Mesenchymal stem cell (in vitro differentiated cells and primary cell): ENCODE data around the gene MTMR1.

Source experiments
- DNase-seq: peaks from one replicate; pipeline ENCODE4 v3.0.0-alpha.2; 2013
- H2AFZ ChIP-seq: one replicate; pipeline ENCODE4 v1.6.1; 2013; ENCODE audit warnings: low read depth, mild to moderate bottlenecking, control low read depth, inconsistent platforms, low read length, moderate library complexity
- H2AK5ac ChIP-seq: 2 replicates; pipeline ENCODE4 v1.6.1; 2013; ENCODE audit warnings: low read length, moderate library complexity, mild to moderate bottlenecking, inconsistent platforms; ENCODE audit not compliant: severe bottlenecking
- H2BK120ac ChIP-seq: one replicate; pipeline ENCODE4 v1.6.1; 2013; ENCODE audit warnings: low read depth, mild to moderate bottlenecking, inconsistent platforms, low read length, moderate library complexity
- H2BK12ac ChIP-seq, 2 experiments: one replicate each; pipeline ENCODE4 v1.6.1; 2013; ENCODE audit warnings: inconsistent platforms in 2 of 2, low read length in 2 of 2, mild to moderate bottlenecking in 2 of 2, moderate library complexity in 2 of 2, control low read depth in 1 of 2
- H2BK15ac ChIP-seq: one replicate; pipeline ENCODE4 v1.6.1; 2013; ENCODE audit warnings: mild to moderate bottlenecking, low read depth, inconsistent platforms; ENCODE audit not compliant: poor library complexity, severe bottlenecking
- H2BK5ac ChIP-seq: 2 replicates; pipeline ENCODE4 v1.6.1; 2013; ENCODE audit warnings: low read depth, mild to moderate bottlenecking, low read length, control low read depth, inconsistent platforms; ENCODE audit not compliant: poor library complexity, severe bottlenecking
- H3K14ac ChIP-seq, 2 experiments: one replicate each; pipeline ENCODE4 v1.6.1; 2013; ENCODE audit warnings: inconsistent platforms in 2 of 2, low read length in 2 of 2, control low read depth in 1 of 2, mild to moderate bottlenecking in 1 of 2, moderate library complexity in 1 of 2
- H3K18ac ChIP-seq, 2 experiments: one replicate each; pipeline ENCODE4 v1.6.1; 2013; ENCODE audit warnings: inconsistent platforms in 2 of 2, low read length in 2 of 2, control low read depth in 1 of 2, low read depth in 1 of 2, mild to moderate bottlenecking in 1 of 2
- H3K23ac ChIP-seq, 2 experiments: one replicate each; pipeline ENCODE4 v1.6.1; 2013; ENCODE audit warnings: inconsistent platforms in 2 of 2, low read length in 2 of 2, mild to moderate bottlenecking in 2 of 2, moderate library complexity in 2 of 2, control low read depth in 1 of 2
- H3K27ac ChIP-seq: 2 replicates; pipeline ENCODE4 v1.5.1; 2013; ENCODE audit warnings: mild to moderate bottlenecking, moderate library complexity, low read length, control low read depth, inconsistent platforms; ENCODE audit not compliant: poor library complexity, severe bottlenecking
- H3K27me3 ChIP-seq, 2 experiments: 2 replicates each; pipeline versions ENCODE4 v1.6.1 to v1.7.0; 2013; ENCODE audit warnings: low read length in 2 of 2, mild to moderate bottlenecking in 2 of 2, moderate library complexity in 2 of 2, control low read depth in 1 of 2, inconsistent platforms in 1 of 2; ENCODE audit not compliant: control insufficient read depth in 1 of 2, insufficient read depth in 1 of 2
- H3K36me3 ChIP-seq, 2 experiments: 2 replicates each; pipeline versions ENCODE4 v1.6.1 to v1.7.0; 2013; ENCODE audit warnings: low read length in 2 of 2, control low read depth in 1 of 2, inconsistent platforms in 1 of 2, low read depth in 1 of 2, mild to moderate bottlenecking in 1 of 2; ENCODE audit not compliant: insufficient read depth in 2 of 2, control insufficient read depth in 1 of 2
- H3K4ac ChIP-seq, 2 experiments: one replicate each; pipeline ENCODE4 v1.6.1; 2013; ENCODE audit warnings: inconsistent platforms in 2 of 2, low read length in 2 of 2, mild to moderate bottlenecking in 2 of 2, moderate library complexity in 2 of 2, control low read depth in 1 of 2, low read depth in 1 of 2
- H3K4me1 ChIP-seq: 2 replicates; pipeline ENCODE4 v1.6.1; 2013; ENCODE audit warnings: low read depth, low read length, control low read depth; ENCODE audit not compliant: control insufficient read depth, insufficient read depth
- H3K4me2 ChIP-seq: 2 replicates; pipeline ENCODE4 v1.6.1; 2013; ENCODE audit warnings: low read length, mild to moderate bottlenecking, inconsistent platforms; ENCODE audit not compliant: poor library complexity, severe bottlenecking
- H3K4me3 ChIP-seq, 2 experiments: 2 replicates each; pipeline versions ENCODE4 v1.5.1 to v1.7.0; 2013; ENCODE audit warnings: low read length in 2 of 2, mild to moderate bottlenecking in 2 of 2, control low read depth in 1 of 2, low read depth in 1 of 2; ENCODE audit not compliant: insufficient read depth in 1 of 2
- H3K79me1 ChIP-seq: replicated peaks from 2 replicates; pipeline ENCODE4 v1.6.1; 2013; ENCODE audit warnings: mild to moderate bottlenecking, control low read depth, low read length, inconsistent platforms; ENCODE audit not compliant: poor library complexity, severe bottlenecking
- H3K9ac ChIP-seq: 2 replicates; pipeline ENCODE4 v1.7.0; 2013; ENCODE audit warnings: mild to moderate bottlenecking, low read length, moderate library complexity
- H3K9me3 ChIP-seq: 2 replicates; pipeline ENCODE4 v1.7.0; 2013; ENCODE audit warnings: mild to moderate bottlenecking, low read length; ENCODE audit not compliant: control insufficient read depth
- H4K8ac ChIP-seq: one replicate; pipeline ENCODE4 v1.6.1; 2013; ENCODE audit warnings: inconsistent platforms, mild to moderate bottlenecking, low read length, moderate library complexity
- H4K91ac ChIP-seq: one replicate; pipeline ENCODE4 v1.6.1; 2013; ENCODE audit warnings: mild to moderate bottlenecking, low read length, inconsistent platforms
- WGBS: methylation state at CpG from one replicate; pipeline ENCODE4 v1.1.7; 2013; ENCODE audit warnings: mixed read lengths; 5-methylcytosine and 5-hydroxymethylcytosine counted together

The MTMR1 gene

GRCh38 chrX:150777328-150777992 lies 84.3 kb downstream of the MTMR1 start:
- no peak overlapping the region for H3K9ac ChIP-seq
- no peak overlapping the region for H3K4ac ChIP-seq
- peaks cover 0 to 5% of the 10 kb centered on the region in 2 experiments for H3K27me3 ChIP-seq
- H2BK15ac ChIP-seq, result no peak overlapping the region
- no peak overlapping the region for H2AFZ ChIP-seq
- no peaks in the 10 kb centered on the region for H3K79me1 ChIP-seq
- no peak for DNase-seq
- no peak overlapping the region for H4K8ac ChIP-seq
- H3K4me2 ChIP-seq, result no peak overlapping the region
- H3K4me1 ChIP-seq, result no peaks in the 10 kb centered on the region
- H2AK5ac ChIP-seq, result no peak overlapping the region
- H3K23ac ChIP-seq, result no peak overlapping the region
- H3K18ac ChIP-seq, result no peak overlapping the region
- H3K4me3 ChIP-seq, result no peak overlapping the region
- no peak overlapping the region for H2BK5ac ChIP-seq
- H2BK120ac ChIP-seq, result no peak overlapping the region
- no peaks in the 10 kb centered on the region for H3K9me3 ChIP-seq
- no peak overlapping the region for H3K14ac ChIP-seq
- peaks cover 4 to 21% of the 10 kb centered on the region in 2 experiments for H3K36me3 ChIP-seq
- WGBS, result 87% methylated on average over 15 of the region's 18 CpGs
- no peak overlapping the region for H2BK12ac ChIP-seq
- H3K27ac ChIP-seq, result no peak overlapping the region
- H4K91ac ChIP-seq, result no peak overlapping the region

GRCh38 chrX:150779385-150779784 lies 86.2 kb downstream of the MTMR1 start:
- Histone ChIP-seq H3K23ac (no peak overlapping the region), H4K8ac (no peak overlapping the region), H4K91ac (no peak overlapping the region), H2BK12ac (no peak overlapping the region), H2BK15ac (no peak overlapping the region), H3K18ac (no peak overlapping the region), H2BK5ac (no peak overlapping the region), H2BK120ac (no peak overlapping the region), H3K9ac (no peak overlapping the region), H3K4me1 (no peaks in the 10 kb centered on the region), H3K27ac (no peak overlapping the region), H3K4me3 (no peak overlapping the region), H3K9me3 (no peaks in the 10 kb centered on the region), H3K27me3 (peaks cover 0 to 5% of the 10 kb centered on the region in 2 experiments), H2AK5ac (no peak overlapping the region), H3K36me3 (peaks cover 4 to 23% of the 10 kb centered on the region in 2 experiments), H3K14ac (no peak overlapping the region), H2AFZ (no peak overlapping the region), H3K4ac (no peak overlapping the region), H3K4me2 (no peak overlapping the region), H3K79me1 (no peaks in the 10 kb centered on the region)
- no peak for DNase-seq
- WGBS, result 100% methylated on average over 4 of the region's 8 CpGs

- H3K79me1 ChIP-seq, result no peaks in the 10 kb centered on the region
- H2BK12ac ChIP-seq, result no peak overlapping the region
- no peaks in the 10 kb centered on the region for H3K27me3 ChIP-seq
- H3K4ac ChIP-seq, result no peak overlapping the region
- H2BK15ac ChIP-seq, result no peak overlapping the region
- H3K23ac ChIP-seq, result no peak overlapping the region
- no peak overlapping the region for H4K8ac ChIP-seq
- H3K9ac ChIP-seq, result no peak overlapping the region
- H3K4me2 ChIP-seq, result no peak overlapping the region
- H3K14ac ChIP-seq, result no peak overlapping the region
- H2AFZ ChIP-seq, result no peak overlapping the region
- H3K4me3 ChIP-seq, result no peak overlapping the region
- no peaks in the 10 kb centered on the region for H3K9me3 ChIP-seq
- H3K4me1 ChIP-seq, result no peaks in the 10 kb centered on the region
- no peak overlapping the region for H2BK120ac ChIP-seq
- DNase-seq, result no peak
- H2AK5ac ChIP-seq, result no peak overlapping the region
- H2BK5ac ChIP-seq, result no peak overlapping the region
- H3K36me3 ChIP-seq, result peaks cover 0 to 10% of the 10 kb centered on the region in 2 experiments
- H3K18ac ChIP-seq, result no peak overlapping the region
- 97% methylated on average over 9 of the region's 10 CpGs for WGBS
- no peak overlapping the region for H4K91ac ChIP-seq
- H3K27ac ChIP-seq, result no peak overlapping the region
These were observed 88.5 kb downstream of the MTMR1 start for GRCh38 chrX:150781677-150782076.

- Histone ChIP-seq H3K27me3 (no peaks in the 10 kb centered on the region), H4K91ac (no peak overlapping the region), H2BK15ac (no peak overlapping the region), H2BK120ac (no peak overlapping the region), H3K18ac (no peak overlapping the region), H3K36me3 (peaks cover 3 to 30% of the 10 kb centered on the region in 2 experiments), H2AFZ (no peak overlapping the region), H3K4me1 (no peaks in the 10 kb centered on the region), H2AK5ac (no peak overlapping the region), H2BK5ac (no peak overlapping the region), H3K14ac (no peak overlapping the region), H3K27ac (no peak overlapping the region), H3K4me2 (no peak overlapping the region), H3K4ac (no peak overlapping the region), H3K23ac (no peak overlapping the region), H2BK12ac (no peak overlapping the region), H3K9ac (no peak overlapping the region), H3K4me3 (no peak overlapping the region), H4K8ac (no peak overlapping the region), H3K9me3 (peaks cover 8% of the 10 kb centered on the region), H3K79me1 (no peaks in the 10 kb centered on the region)
- 100% methylated on average over 1 of the region's 1 CpG for WGBS
- no peak for DNase-seq
These were observed 96.8 kb downstream of the MTMR1 start for GRCh38 chrX:150790021-150790420.
